HEK293 (cell line): ENCODE data around the gene FMN1.

ENCODE experiments used
- CTCF ChIA-PET: fragments of 350-600 bp; formaldehyde crosslinking; extraction: SDS; loops from one replicate; lab custom pipeline; 2021; ENCODE audit warnings: antibody characterized with exemption; lab: Yijun Ruan, JAX
- POLR2A ChIA-PET: fragments of 300-600 bp; formaldehyde crosslinking; extraction: SDS; loops from one replicate; lab custom pipeline; 2020; ENCODE audit warnings: antibody characterized with exemption, inconsistent platforms; lab: Yijun Ruan, JAX
- H3K27ac ChIP-seq: fragments of 200-500 bp; sonication (Bioruptor generic); 2 replicates; pipeline ENCODE4 v1.5.1; 2014; ENCODE audit warnings: low read depth, low read length, control low read depth, inconsistent platforms; ENCODE audit errors: extremely low read depth
- H3K36me3 ChIP-seq, 2 experiments: fragments of 200-500 bp in 1 of 2; sonication (Bioruptor generic) in 1 of 2; 1 replicate in 1 of 2; 2 replicates in 1 of 2; pipeline ENCODE4 v1.5.1; 2014 to 2017; ENCODE audit warnings: inconsistent platforms in 2 of 2, low read length in 2 of 2; ENCODE audit not compliant: control insufficient read depth in 2 of 2, insufficient read depth in 1 of 2
- H3K4me1 ChIP-seq: fragments of 200-500 bp; sonication (Bioruptor generic); 2 replicates; pipeline ENCODE4 v1.5.1; 2014; ENCODE audit warnings: mild to moderate bottlenecking, low read length, inconsistent platforms; ENCODE audit not compliant: control insufficient read depth, insufficient read depth
- H3K4me3 ChIP-seq: 2 replicates; pipeline ENCODE4 v1.5.1; 2011; ENCODE audit warnings: low read depth, mild to moderate bottlenecking, control low read depth, low read length, moderate library complexity
- H3K9me3 ChIP-seq: fragments of 200-500 bp; sonication (Bioruptor generic); 2 replicates; pipeline ENCODE4 v1.5.1; 2014; ENCODE audit warnings: low read depth, low read length, inconsistent platforms; ENCODE audit not compliant: control insufficient read depth, insufficient read depth
- OVOL3 ChIP-seq: fragments of 450-650 bp; formaldehyde crosslinking; IDR thresholded peaks from 2 replicates; pipeline ENCODE4 v1.5.1; 2016; ENCODE audit warnings: missing biosample characterization, missing genetic modification characterization
- RBAK ChIP-seq: fragments of 450-650 bp; formaldehyde crosslinking; IDR thresholded peaks from 2 replicates; pipeline ENCODE4 v1.5.1; 2016; ENCODE audit warnings: missing biosample characterization, missing genetic modification characterization
- SP2 ChIP-seq: fragments of 450-650 bp; formaldehyde crosslinking; IDR thresholded peaks from 2 replicates; pipeline ENCODE4 v1.5.1; 2016; ENCODE audit warnings: missing biosample characterization, missing genetic modification characterization
- TCF7L2 ChIP-seq: IDR thresholded peaks from 2 replicates; pipeline ENCODE4 v1.6.1; 2011; ENCODE audit warnings: low read depth, mild to moderate bottlenecking, inconsistent platforms, low read length, moderate library complexity, borderline replicate concordance
- YY1 ChIP-seq: fragments of 450-650 bp; formaldehyde crosslinking; IDR thresholded peaks from 2 replicates; pipeline ENCODE4 v1.5.1; 2018; ENCODE audit warnings: missing biosample characterization, missing genetic modification characterization
- ZBTB20 ChIP-seq: fragments of 450-650 bp; formaldehyde crosslinking; IDR thresholded peaks from 2 replicates; pipeline ENCODE4 v1.5.1; 2016; ENCODE audit warnings: missing biosample characterization, missing genetic modification characterization
- ZNF114 ChIP-seq: fragments of 450-650 bp; formaldehyde crosslinking; IDR thresholded peaks from 2 replicates; pipeline ENCODE4 v1.5.0; 2017; ENCODE audit warnings: missing biosample characterization, missing genetic modification characterization
- ZNF366 ChIP-seq: fragments of 450-650 bp; formaldehyde crosslinking; conservative IDR thresholded peaks from 2 replicates; pipeline ENCODE4 v1.5.1; 2016; ENCODE audit warnings: missing biosample characterization, missing genetic modification characterization
- ZNF416 ChIP-seq: fragments of 450-650 bp; formaldehyde crosslinking; IDR thresholded peaks from 2 replicates; pipeline ENCODE4 v1.5.1; 2016; ENCODE audit warnings: missing biosample characterization, missing genetic modification characterization
- ZNF660 ChIP-seq: fragments of 450-650 bp; IDR thresholded peaks from 2 replicates; pipeline ENCODE4 v1.5.1; 2018; ENCODE audit warnings: missing biosample characterization, mild to moderate bottlenecking, missing genetic modification characterization
- ZNF791 ChIP-seq: fragments of 450-650 bp; formaldehyde crosslinking; IDR thresholded peaks from 2 replicates; pipeline ENCODE4 v1.5.1; 2016; ENCODE audit warnings: missing biosample characterization, missing genetic modification characterization
- TF ChIP-seq, protein P1 (sequence below): fragments of 450-650 bp; formaldehyde crosslinking; IDR thresholded peaks from 2 replicates; pipeline ENCODE4 v1.5.1; 2017; ENCODE audit warnings: missing biosample characterization, missing genetic modification characterization
- TF ChIP-seq, protein P2 (sequence below): fragments of 450-650 bp; formaldehyde crosslinking; IDR thresholded peaks from 2 replicates; pipeline ENCODE4 v1.5.1; 2017; ENCODE audit warnings: missing biosample characterization, missing genetic modification characterization
- TF ChIP-seq, protein P3 (sequence below): fragments of 450-650 bp; formaldehyde crosslinking; IDR thresholded peaks from 2 replicates; pipeline ENCODE4 v1.5.1; 2016; ENCODE audit warnings: missing biosample characterization, missing genetic modification characterization
- TF ChIP-seq, protein P4 (sequence below): fragments of 450-650 bp; formaldehyde crosslinking; IDR thresholded peaks from 2 replicates; pipeline ENCODE4 v1.5.1; 2016; ENCODE audit warnings: missing biosample characterization, missing genetic modification characterization
- TF ChIP-seq, protein P5 (sequence below): fragments of 450-650 bp; formaldehyde crosslinking; IDR thresholded peaks from 2 replicates; pipeline ENCODE4 v1.5.1; 2016; ENCODE audit warnings: missing biosample characterization, missing genetic modification characterization
- TF ChIP-seq, protein P6 (sequence below): IDR thresholded peaks from 2 replicates; pipeline ENCODE4 v1.6.1; 2011; ENCODE audit warnings: mild to moderate bottlenecking, low read depth, low read length, borderline replicate concordance

The FMN1 gene

DNA sequence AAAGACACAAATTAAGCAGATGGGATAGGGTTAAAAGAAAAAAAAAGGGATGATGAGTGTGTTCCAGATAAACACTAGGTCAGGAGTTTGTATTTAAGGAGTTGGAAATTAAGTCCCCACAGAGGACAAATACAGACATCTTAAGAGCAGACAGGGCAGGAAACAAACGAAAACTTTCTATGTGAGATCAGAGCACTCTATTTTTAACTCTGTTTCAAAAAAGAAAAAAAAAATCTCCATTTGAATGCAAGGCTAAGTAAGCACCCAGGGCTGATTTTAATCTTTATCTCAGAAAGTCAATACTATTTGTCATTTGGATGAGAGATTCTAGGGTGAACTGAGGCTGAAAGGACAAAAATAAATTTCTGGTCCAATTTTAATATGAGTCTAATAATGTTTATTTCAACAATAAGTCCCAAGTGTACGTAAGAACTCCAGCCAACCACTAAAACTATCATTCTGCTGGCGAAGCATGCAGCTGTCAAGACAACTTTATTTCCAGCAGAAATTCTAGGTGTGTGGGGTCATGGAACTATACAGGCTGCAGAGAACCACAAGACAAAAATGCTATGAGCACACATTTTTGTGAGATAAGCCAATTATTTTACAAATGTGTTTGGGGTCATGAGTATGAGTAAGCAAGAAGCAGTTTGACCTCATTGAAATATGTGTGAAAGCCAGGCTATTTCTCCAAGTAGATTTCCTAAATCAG is 186.1 kb downstream of the FMN1 start:
- no peaks in the 10 kb centered on the region for H3K9me3 ChIP-seq
- no peak overlapping the region for H3K4me3 ChIP-seq
- no peak overlapping the region for H3K27ac ChIP-seq
- H3K36me3 ChIP-seq, result no peaks in the 10 kb centered on the region
- CTCF ChIA-PET, result interaction anchor here (1.0 to 1.3 kb wide), 3 partner anchors 13 to 342 kb away, joined by 3 read pairs; no protein-coding TSS in a partner anchor
- POLR2A ChIA-PET, result no interaction called here
- TF ChIP-seq, protein P1, sequence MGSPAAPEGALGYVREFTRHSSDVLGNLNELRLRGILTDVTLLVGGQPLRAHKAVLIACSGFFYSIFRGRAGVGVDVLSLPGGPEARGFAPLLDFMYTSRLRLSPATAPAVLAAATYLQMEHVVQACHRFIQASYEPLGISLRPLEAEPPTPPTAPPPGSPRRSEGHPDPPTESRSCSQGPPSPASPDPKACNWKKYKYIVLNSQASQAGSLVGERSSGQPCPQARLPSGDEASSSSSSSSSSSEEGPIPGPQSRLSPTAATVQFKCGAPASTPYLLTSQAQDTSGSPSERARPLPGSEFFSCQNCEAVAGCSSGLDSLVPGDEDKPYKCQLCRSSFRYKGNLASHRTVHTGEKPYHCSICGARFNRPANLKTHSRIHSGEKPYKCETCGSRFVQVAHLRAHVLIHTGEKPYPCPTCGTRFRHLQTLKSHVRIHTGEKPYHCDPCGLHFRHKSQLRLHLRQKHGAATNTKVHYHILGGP (tag by site-specific recombination), result no peak
- TF ChIP-seq, protein P2, sequence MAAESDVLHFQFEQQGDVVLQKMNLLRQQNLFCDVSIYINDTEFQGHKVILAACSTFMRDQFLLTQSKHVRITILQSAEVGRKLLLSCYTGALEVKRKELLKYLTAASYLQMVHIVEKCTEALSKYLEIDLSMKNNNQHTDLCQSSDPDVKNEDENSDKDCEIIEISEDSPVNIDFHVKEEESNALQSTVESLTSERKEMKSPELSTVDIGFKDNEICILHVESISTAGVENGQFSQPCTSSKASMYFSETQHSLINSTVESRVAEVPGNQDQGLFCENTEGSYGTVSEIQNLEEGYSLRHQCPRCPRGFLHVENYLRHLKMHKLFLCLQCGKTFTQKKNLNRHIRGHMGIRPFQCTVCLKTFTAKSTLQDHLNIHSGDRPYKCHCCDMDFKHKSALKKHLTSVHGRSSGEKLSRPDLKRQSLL (tag by site-specific recombination), result no peak
- TF ChIP-seq, protein P3, sequence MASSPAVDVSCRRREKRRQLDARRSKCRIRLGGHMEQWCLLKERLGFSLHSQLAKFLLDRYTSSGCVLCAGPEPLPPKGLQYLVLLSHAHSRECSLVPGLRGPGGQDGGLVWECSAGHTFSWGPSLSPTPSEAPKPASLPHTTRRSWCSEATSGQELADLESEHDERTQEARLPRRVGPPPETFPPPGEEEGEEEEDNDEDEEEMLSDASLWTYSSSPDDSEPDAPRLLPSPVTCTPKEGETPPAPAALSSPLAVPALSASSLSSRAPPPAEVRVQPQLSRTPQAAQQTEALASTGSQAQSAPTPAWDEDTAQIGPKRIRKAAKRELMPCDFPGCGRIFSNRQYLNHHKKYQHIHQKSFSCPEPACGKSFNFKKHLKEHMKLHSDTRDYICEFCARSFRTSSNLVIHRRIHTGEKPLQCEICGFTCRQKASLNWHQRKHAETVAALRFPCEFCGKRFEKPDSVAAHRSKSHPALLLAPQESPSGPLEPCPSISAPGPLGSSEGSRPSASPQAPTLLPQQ (tag by site-specific recombination), result no peak
- no peaks in the 10 kb centered on the region for H3K4me1 ChIP-seq

DNA sequence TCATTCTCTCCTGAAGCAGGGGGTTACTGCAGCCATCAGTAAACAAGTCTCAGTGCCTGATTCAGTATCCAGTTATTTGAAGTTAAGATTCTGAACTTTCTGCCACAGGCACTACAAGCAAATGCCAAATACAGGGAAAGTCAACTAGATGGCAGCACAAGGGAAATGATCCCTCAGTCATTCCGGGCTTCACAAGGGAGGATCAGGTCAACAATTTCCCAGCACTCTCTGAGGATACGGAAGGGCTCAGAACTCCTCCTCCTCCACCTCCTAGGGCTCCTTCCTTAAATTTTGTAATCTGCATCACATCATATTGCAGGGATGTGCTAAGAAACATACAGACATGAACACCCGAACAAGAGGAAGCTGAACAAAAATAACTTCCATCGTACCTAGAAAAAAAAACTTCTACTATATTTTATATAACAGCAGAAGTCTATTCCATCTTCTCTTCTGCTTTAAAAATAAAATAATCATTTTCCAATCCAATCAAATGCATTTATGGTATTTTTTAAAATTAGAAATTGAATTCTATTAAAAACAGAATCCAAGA is 187.1 kb downstream of the FMN1 start:
- TF ChIP-seq ZBTB20 (tag by site-specific recombination) (no peak), ZNF416 (tag by site-specific recombination) (no peak)
- no peaks in the 10 kb centered on the region for H3K9me3 ChIP-seq
- H3K27ac ChIP-seq, result no peak overlapping the region
- POLR2A ChIA-PET, result no interaction called here
- CTCF ChIA-PET, result interaction anchor here (0.6 to 1.3 kb wide), 5 partner anchors 14 to 341 kb away, joined by 3 read pairs; no protein-coding TSS in a partner anchor
- no peaks in the 10 kb centered on the region for H3K36me3 ChIP-seq
- no peak overlapping the region for H3K4me3 ChIP-seq
- no peaks in the 10 kb centered on the region for H3K4me1 ChIP-seq

DNA sequence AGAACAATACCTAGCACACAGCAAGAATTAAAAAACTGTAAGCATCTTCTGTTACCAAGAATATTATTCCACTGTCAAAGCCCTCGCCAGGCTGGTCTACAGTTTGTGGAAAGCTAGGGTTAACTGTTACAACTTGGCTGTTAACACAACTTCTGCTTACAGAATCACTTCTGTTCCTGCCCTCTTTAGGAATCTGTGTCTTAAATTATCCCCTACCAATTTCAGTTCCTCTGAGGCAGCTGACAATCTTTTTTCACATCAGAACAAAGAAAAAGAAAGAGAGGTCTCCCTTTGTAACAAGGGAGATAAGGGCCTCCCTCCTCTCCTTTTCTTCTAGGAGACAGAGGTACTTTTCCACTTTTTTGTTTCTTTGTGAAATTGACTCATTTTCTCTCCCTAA is 188.9 kb downstream of the FMN1 start:
- ChIA-PET CTCF (no interaction called here), POLR2A (no interaction called here)
- Histone ChIP-seq H3K4me1 (no peaks in the 10 kb centered on the region), H3K27ac (no peak overlapping the region), H3K9me3 (no peaks in the 10 kb centered on the region), H3K36me3 (no peaks in the 10 kb centered on the region), H3K4me3 (no peak overlapping the region)
- TF ChIP-seq OVOL3 (tag by site-specific recombination), result no peak
- no peak for TF ChIP-seq ZNF366 (tag by site-specific recombination)
- no peak for TF ChIP-seq ZNF791
- TF ChIP-seq, protein P4, sequence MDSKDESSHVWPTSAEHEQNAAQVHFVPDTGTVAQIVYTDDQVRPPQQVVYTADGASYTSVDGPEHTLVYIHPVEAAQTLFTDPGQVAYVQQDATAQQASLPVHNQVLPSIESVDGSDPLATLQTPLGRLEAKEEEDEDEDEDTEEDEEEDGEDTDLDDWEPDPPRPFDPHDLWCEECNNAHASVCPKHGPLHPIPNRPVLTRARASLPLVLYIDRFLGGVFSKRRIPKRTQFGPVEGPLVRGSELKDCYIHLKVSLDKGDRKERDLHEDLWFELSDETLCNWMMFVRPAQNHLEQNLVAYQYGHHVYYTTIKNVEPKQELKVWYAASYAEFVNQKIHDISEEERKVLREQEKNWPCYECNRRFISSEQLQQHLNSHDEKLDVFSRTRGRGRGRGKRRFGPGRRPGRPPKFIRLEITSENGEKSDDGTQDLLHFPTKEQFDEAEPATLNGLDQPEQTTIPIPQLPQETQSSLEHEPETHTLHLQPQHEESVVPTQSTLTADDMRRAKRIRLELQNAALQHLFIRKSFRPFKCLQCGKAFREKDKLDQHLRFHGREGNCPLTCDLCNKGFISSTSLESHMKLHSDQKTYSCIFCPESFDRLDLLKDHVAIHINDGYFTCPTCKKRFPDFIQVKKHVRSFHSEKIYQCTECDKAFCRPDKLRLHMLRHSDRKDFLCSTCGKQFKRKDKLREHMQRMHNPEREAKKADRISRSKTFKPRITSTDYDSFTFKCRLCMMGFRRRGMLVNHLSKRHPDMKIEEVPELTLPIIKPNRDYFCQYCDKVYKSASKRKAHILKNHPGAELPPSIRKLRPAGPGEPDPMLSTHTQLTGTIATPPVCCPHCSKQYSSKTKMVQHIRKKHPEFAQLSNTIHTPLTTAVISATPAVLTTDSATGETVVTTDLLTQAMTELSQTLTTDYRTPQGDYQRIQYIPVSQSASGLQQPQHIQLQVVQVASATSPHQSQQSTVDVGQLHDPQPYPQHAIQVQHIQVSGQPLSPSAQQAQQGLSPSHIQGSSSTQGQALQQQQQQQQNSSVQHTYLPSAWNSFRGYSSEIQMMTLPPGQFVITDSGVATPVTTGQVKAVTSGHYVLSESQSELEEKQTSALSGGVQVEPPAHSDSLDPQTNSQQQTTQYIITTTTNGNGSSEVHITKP, result no peak
- TF ChIP-seq, protein P5, sequence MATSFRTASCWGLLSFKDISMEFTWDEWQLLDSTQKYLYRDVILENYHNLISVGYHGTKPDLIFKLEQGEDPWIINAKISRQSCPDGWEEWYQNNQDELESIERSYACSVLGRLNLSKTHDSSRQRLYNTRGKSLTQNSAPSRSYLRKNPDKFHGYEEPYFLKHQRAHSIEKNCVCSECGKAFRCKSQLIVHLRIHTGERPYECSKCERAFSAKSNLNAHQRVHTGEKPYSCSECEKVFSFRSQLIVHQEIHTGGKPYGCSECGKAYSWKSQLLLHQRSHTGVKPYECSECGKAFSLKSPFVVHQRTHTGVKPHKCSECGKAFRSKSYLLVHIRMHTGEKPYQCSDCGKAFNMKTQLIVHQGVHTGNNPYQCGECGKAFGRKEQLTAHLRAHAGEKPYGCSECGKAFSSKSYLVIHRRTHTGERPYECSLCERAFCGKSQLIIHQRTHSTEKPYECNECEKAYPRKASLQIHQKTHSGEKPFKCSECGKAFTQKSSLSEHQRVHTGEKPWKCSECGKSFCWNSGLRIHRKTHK (tag by site-specific recombination), result no peak
- no peak for TF ChIP-seq ZNF660
- TF ChIP-seq SP2, result no peak
- no peak for TF ChIP-seq TCF7L2
- no peak for TF ChIP-seq RBAK (tag by site-specific recombination)
- TF ChIP-seq ZNF114 (tag by site-specific recombination), result no peak
- TF ChIP-seq, protein P6, sequence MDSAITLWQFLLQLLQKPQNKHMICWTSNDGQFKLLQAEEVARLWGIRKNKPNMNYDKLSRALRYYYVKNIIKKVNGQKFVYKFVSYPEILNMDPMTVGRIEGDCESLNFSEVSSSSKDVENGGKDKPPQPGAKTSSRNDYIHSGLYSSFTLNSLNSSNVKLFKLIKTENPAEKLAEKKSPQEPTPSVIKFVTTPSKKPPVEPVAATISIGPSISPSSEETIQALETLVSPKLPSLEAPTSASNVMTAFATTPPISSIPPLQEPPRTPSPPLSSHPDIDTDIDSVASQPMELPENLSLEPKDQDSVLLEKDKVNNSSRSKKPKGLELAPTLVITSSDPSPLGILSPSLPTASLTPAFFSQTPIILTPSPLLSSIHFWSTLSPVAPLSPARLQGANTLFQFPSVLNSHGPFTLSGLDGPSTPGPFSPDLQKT, result no peak
- TF ChIP-seq ZNF416 (tag by site-specific recombination), result no peak
- TF ChIP-seq YY1 (tag by site-specific recombination), result no peak
